ENCODE results near the gene SNTG2.

The SNTG2 gene

DNA sequence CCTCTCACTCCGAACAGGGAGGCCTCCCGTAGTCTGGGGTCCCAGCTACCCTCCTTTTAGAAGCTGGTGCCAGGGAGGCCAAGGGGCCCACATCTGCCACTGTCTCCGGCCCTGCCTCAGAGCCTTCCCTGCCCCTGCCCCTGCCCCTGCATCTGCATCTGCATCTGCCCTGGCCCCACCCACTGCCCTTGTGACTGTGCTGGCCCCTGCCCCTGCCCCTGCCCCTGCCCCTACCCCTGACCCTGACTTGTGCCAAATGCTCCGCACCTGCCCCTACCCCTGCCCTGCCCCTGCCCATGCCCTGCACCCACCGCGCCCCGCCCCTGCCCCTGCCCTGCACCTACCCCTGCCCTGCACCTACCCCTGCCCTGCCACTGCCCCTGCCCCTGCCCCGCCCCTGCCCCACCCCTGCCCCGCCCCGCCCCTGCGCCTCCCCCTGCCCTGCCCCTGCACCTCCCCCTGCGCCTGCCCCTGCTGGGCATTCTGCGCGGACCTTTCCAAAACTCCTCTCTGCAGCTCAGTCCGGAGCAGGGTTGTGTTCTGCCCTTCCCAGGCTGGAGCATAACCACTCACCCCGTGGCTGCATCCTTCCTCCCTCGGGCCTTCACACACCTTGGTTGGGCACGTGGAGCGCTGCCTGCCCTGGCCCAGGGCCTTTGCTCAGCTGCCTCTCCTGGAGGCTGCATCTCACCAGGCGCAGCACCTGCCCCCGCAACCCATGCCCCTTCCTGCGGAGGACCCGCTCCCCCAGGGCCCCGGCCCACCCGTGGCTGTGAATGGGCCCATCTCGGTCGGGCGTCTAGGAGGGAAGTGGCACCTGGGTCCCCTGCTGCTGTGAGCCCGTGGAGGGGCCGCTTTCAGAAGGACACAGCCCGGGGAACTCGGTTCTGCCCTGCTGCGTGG, 5.4 kb downstream of the SNTG2 start:
- peak; percentile 82 for ATAC-seq
- Mint-ChIP-seq H3K4me3 (no peak overlapping the region), H3K4me1 (peaks cover 49% of the 10 kb centered on the region), H3K27me3 (peaks cover 30% of the 10 kb centered on the region), H3K27ac (peak overlapping the region in 1 of 2 donors; percentile 56), H3K9me3 (no peaks in the 10 kb centered on the region)
- DNase-seq: no peak

GRCh38 chr2:959457-959856, 8.8 kb downstream of the SNTG2 start:
- ATAC-seq (no peak), DNase-seq (no peak)
- Mint-ChIP-seq H3K4me1 (peaks cover 23% of the 10 kb centered on the region), H3K27me3 (peaks cover 8% of the 10 kb centered on the region), H3K4me3 (no peak overlapping the region), H3K27ac (no peak overlapping the region), H3K9me3 (no peaks in the 10 kb centered on the region)

- H3K27ac Mint-ChIP-seq: no peak overlapping the region
- no peaks in the 10 kb centered on the region for H3K9me3 Mint-ChIP-seq
- ATAC-seq (no peak), DNase-seq (no peak)
- peaks cover 8% of the 10 kb centered on the region for H3K27me3 Mint-ChIP-seq
- H3K4me1 Mint-ChIP-seq: peaks cover 19% of the 10 kb centered on the region
- H3K4me3 Mint-ChIP-seq: no peak overlapping the region
Observed at GRCh38 chr2:960061-960736, 9.6 kb downstream of the SNTG2 start.

DNA sequence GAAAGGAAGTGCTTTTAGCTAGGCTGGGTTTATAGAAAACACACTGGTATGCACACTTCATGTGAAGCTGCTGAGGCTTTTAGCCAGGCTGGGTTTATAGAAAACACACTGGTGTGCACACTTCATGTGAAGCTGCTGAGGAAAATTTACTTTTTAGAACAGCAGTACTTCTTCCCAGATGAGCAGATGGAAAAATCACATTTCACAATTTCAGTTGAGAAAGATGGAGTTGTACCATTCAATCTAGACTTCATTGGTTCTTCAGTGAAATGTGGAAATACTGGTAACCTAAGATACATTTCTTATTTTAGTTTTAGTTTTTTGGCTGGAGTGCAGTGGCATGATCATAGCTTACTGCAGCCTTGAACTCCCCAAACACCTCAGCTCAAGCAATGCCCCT, 11.1 kb downstream of the SNTG2 start:
- Mint-ChIP-seq H3K27me3 (peaks cover 8% of the 10 kb centered on the region), H3K9me3 (no peaks in the 10 kb centered on the region), H3K4me1 (peaks cover 19% of the 10 kb centered on the region), H3K4me3 (no peak overlapping the region), H3K27ac (no peak overlapping the region)
- ATAC-seq: no peak
- DNase-seq: no peak

DNA sequence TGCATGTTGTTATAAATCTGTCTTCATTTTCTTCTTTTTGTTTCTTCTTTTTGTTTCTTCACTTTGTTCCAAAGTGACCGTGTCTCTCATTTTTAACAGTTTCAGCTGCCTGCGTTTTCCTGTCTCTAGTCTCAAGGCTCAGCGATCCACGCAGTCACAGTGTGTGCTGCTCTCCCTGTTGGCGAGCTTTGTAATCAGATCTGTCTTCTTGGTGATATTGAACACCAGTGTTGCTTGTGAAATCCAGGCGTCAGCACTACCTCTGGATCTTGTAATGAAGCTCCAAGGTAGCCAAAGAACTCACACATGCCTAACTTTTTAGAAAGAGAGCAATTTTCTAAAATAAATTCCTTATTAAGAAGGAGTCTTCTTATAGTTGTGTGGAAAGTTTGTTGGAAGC, 13.2 kb downstream of the SNTG2 start:
- H3K4me3 Mint-ChIP-seq: no peak overlapping the region
- H3K27ac Mint-ChIP-seq: no peak overlapping the region

GRCh38 chr2:964562-964961, 13.9 kb downstream of the SNTG2 start:
- no peak for DNase-seq
- Mint-ChIP-seq H3K4me3 (no peak overlapping the region), H3K27ac (no peak overlapping the region), H3K4me1 (peaks cover 6% of the 10 kb centered on the region), H3K27me3 (peaks cover under 1% of the 10 kb centered on the region), H3K9me3 (peaks cover 4 to 6% of the 10 kb centered on the region in 2 donors)
- peak; percentile 54 for ATAC-seq

More for the DNA sequence above, 13.2 kb downstream of the SNTG2 start:
- Mint-ChIP-seq H3K9me3 (no peaks in the 10 kb centered on the region), H3K27me3 (peaks cover 8% of the 10 kb centered on the region), H3K4me1 (peaks cover 12% of the 10 kb centered on the region)
- no peak for ATAC-seq
- no peak for DNase-seq

DNA sequence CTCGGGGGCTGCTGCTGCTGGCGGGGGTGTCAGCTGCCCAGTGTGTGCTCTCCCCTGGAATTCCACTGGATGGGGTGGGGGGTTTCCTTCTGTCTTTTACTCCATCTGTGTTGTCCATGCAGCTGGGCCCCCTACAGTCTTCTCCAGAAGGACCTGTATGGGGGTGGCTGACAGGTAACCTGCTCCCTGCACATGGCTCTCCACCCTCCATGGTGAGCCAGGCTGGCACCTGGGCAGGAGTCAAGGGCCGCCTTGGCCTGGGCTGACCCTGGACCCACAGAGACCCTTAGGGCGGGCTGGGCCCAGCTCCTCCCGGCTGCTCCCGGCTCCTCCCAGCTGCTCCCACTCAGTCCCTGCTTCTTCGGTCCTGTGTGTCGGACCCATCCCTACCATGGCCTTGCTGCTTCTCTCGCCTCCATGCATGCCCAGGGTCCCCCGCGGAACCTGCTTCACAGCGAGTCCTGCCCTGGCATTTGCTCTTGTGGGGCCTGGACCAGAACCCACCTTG, 15.0 kb downstream of the SNTG2 start:
- Mint-ChIP-seq H3K27ac (peak overlapping the region in 1 of 2 donors; percentile 74), H3K27me3 (no peaks in the 10 kb centered on the region), H3K4me3 (no peak overlapping the region), H3K9me3 (peaks cover 7 to 9% of the 10 kb centered on the region in 2 donors), H3K4me1 (peaks cover 6% of the 10 kb centered on the region)
- no peak for ATAC-seq
- no peak for DNase-seq

GRCh38 chr2:973129-973528, 22.5 kb downstream of the SNTG2 start:
- DNase-seq: no peak
- Mint-ChIP-seq H3K9me3 (peaks cover 36 to 38% of the 10 kb centered on the region in 2 donors), H3K4me3 (peak overlapping the region; percentile 25 to 83), H3K4me1 (peaks cover 71% of the 10 kb centered on the region), H3K27ac (peak overlapping the region in 1 of 2 donors; percentile 78), H3K27me3 (no peaks in the 10 kb centered on the region)
- ATAC-seq: no peak

DNA sequence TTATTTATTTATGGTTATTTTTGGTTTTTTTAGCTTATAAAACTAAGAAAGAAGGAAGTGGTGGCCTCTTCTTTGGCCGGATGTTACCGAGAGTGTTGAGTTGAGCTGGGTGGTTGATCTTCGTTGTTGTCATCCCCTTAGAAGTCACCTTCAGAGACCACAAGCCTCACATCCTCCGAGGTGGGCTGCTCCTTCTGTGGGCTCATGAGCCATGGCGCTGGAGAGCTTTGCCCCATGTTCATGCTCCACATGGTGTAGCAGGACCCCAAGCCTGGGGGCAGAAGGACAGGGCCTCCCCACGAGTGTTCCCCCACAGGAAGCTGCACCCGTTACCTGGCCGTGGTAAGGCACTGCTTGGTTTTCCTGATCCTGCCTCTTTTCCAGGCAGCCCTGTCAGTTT, 23.4 kb downstream of the SNTG2 start:
- Mint-ChIP-seq H3K9me3 (peaks cover 36 to 38% of the 10 kb centered on the region in 2 donors), H3K4me1 (peaks cover 79% of the 10 kb centered on the region), H3K27me3 (no peaks in the 10 kb centered on the region), H3K27ac (peak overlapping the region; percentile 30 to 90), H3K4me3 (peak overlapping the region; percentile 55 to 83)
- ATAC-seq (peak; percentile 99), DNase-seq (peak; percentile 56 to 70)

- Mint-ChIP-seq H3K27me3 (no peaks in the 10 kb centered on the region), H3K9me3 (peaks cover 33% of the 10 kb centered on the region in 2 donors), H3K4me1 (peaks cover 83% of the 10 kb centered on the region), H3K27ac (peak overlapping the region; percentile 30 to 90), H3K4me3 (peak overlapping the region; percentile 55 to 83)
- ATAC-seq (peak; percentile 51), DNase-seq (no peak)
Observed at GRCh38 chr2:974502-974901, 23.9 kb downstream of the SNTG2 start.

GRCh38 chr2:975095-975494, 24.4 kb downstream of the SNTG2 start:
- H3K27me3 Mint-ChIP-seq: no peaks in the 10 kb centered on the region
- peaks cover 28 to 30% of the 10 kb centered on the region in 2 donors for H3K9me3 Mint-ChIP-seq
- DNase-seq (no peak), ATAC-seq (no peak)
- H3K27ac Mint-ChIP-seq: no peak overlapping the region
- peaks cover 89% of the 10 kb centered on the region for H3K4me1 Mint-ChIP-seq
- peak overlapping the region; percentile 55 to 83 for H3K4me3 Mint-ChIP-seq

DNA sequence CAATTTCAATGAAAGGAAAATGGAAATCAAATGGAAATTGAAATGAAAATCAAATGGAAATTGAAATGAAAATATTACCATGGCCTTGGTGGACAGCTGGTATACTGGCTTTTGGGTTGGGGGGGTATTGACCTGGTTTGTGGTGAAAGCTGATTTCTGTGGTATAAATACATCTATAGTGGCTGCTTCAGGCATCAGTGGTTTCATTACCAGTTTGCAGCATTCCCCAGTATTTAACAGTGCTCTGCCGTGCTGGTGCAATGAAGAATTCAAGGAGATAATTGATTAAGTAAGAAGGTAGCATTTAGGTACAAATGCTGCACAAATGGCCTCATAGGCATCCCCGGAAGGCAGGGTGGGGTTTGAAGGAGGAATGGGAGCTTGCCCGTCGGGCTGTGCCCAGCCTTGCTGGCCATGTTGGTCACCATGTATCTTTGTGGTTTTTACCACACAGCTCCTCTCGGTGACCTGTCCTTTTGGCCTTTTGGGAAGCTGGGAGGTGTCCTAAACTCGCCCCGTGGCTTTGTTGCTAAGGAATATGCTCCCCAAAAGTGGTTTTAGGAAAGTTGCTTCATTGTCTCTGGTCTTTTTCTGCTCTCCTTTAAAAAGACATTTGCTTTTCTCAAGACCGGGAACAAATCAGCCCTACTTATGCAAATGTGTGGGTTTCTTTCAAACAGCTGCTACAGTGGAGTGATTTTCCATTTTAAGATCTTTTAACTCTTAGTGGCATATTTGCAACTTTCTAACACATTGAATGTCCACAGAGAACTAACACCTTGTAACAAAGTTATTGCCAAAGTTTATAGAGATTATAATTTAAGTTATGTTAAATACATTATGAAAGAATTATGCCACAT, 28.6 kb downstream of the SNTG2 start:
- H3K27me3 Mint-ChIP-seq: no peaks in the 10 kb centered on the region
- ATAC-seq (no peak), DNase-seq (no peak)
- H3K4me3 Mint-ChIP-seq: peak overlapping the region; percentile 42 to 61
- peaks cover 75% of the 10 kb centered on the region for H3K4me1 Mint-ChIP-seq
- no peak overlapping the region for H3K27ac Mint-ChIP-seq
- H3K9me3 Mint-ChIP-seq: no peaks in the 10 kb centered on the region

- Mint-ChIP-seq H3K4me1 (peaks cover 75% of the 10 kb centered on the region), H3K27ac (no peak overlapping the region), H3K9me3 (no peaks in the 10 kb centered on the region), H3K27me3 (no peaks in the 10 kb centered on the region), H3K4me3 (no peak overlapping the region)
- no peak for ATAC-seq
- DNase-seq: no peak
Observed at GRCh38 chr2:980176-980575, 29.5 kb downstream of the SNTG2 start.

DNA sequence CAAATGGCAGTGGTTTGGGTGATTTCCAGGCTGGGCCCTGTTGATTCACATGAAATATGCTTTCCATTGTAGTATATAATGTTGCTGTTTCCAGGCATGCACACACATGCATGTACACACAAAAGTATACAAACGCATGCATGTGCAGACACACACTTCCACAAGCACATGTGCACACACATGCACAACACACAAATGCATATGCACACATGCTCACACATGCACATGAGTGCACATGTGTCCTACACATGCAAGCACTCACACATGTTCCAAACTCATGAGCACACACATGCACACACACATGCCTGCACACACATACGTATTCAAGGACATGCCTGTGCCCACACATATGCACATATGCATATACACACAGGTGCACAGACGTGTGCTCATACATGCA, 30.6 kb downstream of the SNTG2 start:
- Mint-ChIP-seq H3K9me3 (no peaks in the 10 kb centered on the region), H3K4me1 (peaks cover 75% of the 10 kb centered on the region), H3K4me3 (no peak overlapping the region), H3K27ac (no peak overlapping the region), H3K27me3 (no peaks in the 10 kb centered on the region)
- DNase-seq (no peak), ATAC-seq (no peak)

DNA sequence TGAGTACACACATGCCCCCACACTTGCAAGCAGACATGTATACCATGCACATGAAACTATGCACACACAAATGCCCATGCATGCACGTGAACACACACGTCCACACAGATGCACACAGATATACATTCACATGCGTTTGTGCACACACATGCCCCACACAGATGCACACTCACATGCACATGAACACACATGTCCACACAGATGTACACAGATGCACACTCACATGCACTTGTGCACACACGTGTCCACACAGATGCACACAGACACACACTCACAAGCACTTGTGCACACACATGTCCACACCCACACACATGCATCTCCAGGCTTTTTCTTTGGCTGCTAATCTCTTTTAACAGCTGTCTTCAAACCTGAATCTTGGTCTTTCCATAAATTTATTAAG, 31.1 kb downstream of the SNTG2 start:
- DNase-seq: no peak
- H3K4me3 Mint-ChIP-seq: no peak overlapping the region
- no peaks in the 10 kb centered on the region for H3K9me3 Mint-ChIP-seq
- H3K27me3 Mint-ChIP-seq: no peaks in the 10 kb centered on the region
- no peak for ATAC-seq
- no peak overlapping the region for H3K27ac Mint-ChIP-seq
- peaks cover 71% of the 10 kb centered on the region for H3K4me1 Mint-ChIP-seq
